Embryonic facial prominence (tissue), 1 donor: ENCODE data around the gene CWC15.
A peak's percentile ranks its signal among the peaks of the same experiment; 100 is the strongest.
"Not testable (repeated sequence)": the region's sequence is repeated elsewhere in the genome, so short reads cannot be mapped to it uniquely, and the experiment has no call there.

Source experiments
- DNase-seq: peaks from one replicate; pipeline ENCODE4 v3.0.0-alpha.2; 2016; ENCODE audit errors: extremely low spot score

The CWC15 gene

GRCh38 chr11:94973099-94973968 is at the start of gene CWC15, which contains the start of gene KDM4D:
CWC15 (minus strand) TSS chr11:94973556; CDS start chr11:94972185, 1,371 bp downstream.
KDM4D (plus strand) TSS chr11:94973709; CDS start chr11:94997373, 23,664 bp downstream.
- DNase-seq: peak; percentile 95

DNA sequence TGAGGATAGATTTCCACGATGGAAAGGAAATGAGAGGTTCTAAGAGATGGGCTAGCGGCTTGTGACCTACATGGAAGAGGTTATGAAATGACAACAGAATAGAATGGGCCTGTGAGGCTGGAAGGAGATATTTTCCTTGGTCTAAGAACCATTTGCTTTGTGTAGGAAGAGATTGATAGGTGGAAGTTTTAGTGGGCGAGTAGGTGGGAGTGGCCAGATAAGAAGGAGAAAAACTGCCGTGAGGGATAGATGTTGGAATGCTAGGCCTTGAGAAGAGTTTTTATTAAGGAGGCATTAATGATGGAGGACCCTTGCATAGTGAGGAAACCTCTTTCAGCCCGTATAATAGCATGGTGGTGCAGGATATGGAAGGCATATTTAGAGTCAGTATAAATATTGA is 48.1 kb upstream of the CWC15 start:
- not testable (repeated sequence) for DNase-seq

DNA sequence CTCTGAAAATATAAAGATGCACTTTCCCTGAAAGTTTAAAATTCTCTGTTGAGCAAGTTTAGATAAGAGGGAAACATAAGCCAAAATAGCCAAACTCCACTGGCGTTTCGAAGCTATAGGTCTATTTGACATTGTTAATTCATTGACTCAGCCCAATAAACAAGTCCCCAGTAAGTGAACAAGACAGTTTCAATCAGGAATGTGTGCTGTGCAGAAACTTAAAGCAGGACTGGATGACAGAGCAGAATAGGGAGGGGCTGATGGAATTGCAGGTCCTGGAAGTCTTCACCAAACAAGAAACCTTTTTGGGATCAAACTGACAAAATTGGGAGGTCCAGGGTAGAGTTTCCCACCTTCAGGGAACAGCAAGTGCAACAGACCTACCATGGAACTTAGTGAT is 42.8 kb upstream of the CWC15 start:
- DNase-seq: no peak

DNA sequence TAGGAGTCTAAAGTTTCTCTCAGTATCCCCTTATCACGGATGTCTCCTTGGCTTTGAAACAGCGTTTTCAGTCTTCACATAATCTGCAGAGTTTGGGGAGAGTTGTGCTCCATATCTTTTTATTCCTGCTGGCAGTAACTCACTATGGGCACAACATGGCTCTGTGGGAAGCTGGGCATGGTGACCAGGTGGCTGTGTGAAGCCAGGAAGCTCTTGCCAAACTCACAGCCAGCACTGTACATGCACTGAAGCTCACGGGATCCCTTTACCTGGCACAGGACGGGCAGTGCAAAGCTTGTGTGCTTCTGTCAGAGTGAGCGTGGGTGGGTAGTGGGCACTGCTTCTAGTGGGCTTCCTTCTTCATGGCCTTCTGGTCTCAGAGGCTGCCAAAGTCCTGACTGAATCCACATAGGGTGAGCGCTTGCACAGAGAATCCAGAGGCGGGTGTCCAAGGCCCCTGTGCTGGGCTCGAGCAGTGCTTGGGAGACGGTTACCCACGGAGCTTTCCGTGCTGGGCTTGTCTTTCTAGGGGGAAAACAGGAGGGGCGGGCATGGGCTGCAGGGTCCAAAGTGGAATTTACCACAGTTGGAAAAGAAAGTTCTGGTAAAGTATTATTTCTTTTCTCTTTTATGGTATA is 40.9 kb upstream of the CWC15 start:
- DNase-seq: no peak

- no peak for DNase-seq
These were observed 38.0 kb upstream of the CWC15 start for GRCh38 chr11:95011376-95011775.

DNA sequence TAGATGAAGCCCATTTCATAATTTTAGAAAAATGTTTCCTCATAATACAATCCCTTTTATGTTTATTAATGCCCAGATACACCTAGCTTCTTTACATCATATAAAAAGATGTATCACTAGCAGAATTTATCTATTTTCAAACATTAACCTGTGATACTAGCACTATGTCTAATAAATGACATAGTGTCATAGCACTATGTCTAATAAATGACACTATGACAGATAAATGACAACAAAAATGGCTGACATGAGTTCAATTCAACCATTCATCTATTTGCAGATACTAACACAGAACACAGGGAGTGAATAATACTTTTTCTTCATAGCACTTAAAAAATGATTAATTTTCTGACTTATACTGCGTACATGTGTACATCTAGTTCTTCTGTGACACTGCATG is 32.3 kb upstream of the CWC15 start:
- no peak for DNase-seq

DNA sequence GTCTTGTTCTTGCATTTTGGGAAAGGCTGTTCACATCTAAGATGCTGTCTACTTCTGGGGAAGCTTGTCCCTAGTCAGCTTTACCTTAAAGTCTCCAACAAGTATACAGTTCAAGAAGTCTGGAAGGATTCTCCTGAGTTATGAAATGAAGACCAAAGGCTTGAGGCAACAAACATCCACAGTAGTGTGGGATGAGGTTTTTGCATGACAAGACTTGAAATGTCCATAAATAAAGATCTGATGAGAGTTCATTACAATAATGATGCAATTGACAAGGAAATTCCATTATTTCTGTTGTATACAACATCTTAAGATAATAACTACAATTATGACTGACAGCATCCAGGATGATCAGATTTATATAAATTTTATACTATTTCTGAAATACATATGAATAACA is 30.4 kb upstream of the CWC15 start:
- DNase-seq: no peak

- DNase-seq: no peak
These were observed 24.9 kb upstream of the CWC15 start for GRCh38 chr11:94998285-94998684.

GRCh38 chr11:94997437-94997836 is 24.1 kb upstream of the CWC15 start:
- DNase-seq: no peak

GRCh38 chr11:94993400-94993943 is 20.1 kb upstream of the CWC15 start:
- DNase-seq: no peak

GRCh38 chr11:94988748-94989147 is 15.4 kb upstream of the CWC15 start:
- DNase-seq: no peak

- no peak for DNase-seq
These were observed 14.0 kb upstream of the CWC15 start for GRCh38 chr11:94987378-94987777.

DNA sequence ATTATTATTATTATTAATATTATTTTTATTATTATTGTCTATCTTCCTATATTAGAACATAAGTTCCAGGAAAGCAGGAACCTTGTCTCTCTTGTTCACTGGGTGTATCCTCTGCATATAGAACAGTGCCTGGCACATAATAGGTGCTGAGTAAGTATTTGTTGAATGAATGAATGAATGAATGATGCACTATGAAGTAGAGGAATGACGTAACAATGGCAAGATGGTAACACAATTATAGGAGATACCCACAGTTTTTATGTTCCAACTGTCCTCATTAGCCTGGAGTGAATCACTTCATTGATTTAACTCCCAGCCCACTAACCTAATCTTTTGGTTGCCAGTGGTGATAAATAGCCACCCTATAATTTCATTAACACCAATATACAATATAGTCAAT is 2.2 kb upstream of the CWC15 start:
- DNase-seq: no peak

GRCh38 chr11:94974178-94974577 is 822 bp upstream of the CWC15 start:
- no peak for DNase-seq

GRCh38 chr11:94972700-94973098 is 657 bp downstream of the CWC15 start:
- no peak for DNase-seq

DNA sequence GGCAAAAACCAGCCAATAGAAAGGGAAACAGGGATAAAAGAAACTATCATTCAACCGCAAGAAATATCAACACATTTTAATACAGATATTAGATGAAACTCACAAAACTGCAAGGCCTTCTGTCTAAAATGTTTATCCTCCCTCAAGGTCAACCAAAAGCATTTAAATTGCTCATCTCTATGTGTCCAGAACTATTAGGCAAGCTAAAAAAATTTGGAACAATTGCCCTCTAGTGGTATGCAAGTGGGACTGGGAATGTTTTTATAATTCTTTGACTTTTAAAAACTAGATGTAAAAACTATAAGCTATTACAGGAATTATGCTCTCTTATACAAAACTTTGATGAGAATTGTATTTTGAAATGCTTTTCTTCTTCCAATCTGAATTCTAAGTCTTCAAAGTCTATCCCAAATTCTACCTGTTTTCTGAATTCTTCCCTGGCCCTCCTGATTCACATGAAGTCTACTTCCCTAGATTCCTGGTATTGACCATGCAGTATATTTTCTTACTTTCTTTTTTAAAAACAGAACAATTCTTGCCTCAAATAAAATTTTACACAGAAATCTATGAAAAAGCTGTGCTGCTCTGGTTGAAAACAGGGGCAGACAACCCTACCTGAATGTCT is 4.9 kb downstream of the CWC15 start:
- DNase-seq: no peak

- no peak for DNase-seq
These were observed 8.4 kb downstream of the CWC15 start for GRCh38 chr11:94964934-94965333.

GRCh38 chr11:94961255-94961654 is 12.1 kb downstream of the CWC15 start:
- no peak for DNase-seq

DNA sequence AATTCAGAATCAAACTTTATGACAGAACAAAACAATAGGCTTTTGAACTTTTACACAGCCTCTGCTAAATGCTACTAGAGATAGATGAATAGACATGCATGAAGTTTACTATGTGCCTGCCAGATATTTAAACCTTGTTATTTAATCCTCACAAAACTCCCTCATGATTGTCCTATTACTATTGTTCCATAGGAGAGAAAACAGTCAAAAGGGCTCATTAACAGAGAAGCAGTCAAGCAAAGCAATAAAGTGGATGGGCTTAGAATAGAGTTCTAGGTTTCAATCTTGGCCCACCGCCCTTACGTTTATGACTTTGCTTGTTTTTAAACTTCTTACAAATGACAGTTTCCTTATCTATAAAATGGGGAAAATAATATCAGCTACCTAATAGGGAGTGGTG is 12.9 kb downstream of the CWC15 start:
- no peak for DNase-seq

GRCh38 chr11:94959179-94959578 is 14.2 kb downstream of the CWC15 start:
- DNase-seq: no peak

DNA sequence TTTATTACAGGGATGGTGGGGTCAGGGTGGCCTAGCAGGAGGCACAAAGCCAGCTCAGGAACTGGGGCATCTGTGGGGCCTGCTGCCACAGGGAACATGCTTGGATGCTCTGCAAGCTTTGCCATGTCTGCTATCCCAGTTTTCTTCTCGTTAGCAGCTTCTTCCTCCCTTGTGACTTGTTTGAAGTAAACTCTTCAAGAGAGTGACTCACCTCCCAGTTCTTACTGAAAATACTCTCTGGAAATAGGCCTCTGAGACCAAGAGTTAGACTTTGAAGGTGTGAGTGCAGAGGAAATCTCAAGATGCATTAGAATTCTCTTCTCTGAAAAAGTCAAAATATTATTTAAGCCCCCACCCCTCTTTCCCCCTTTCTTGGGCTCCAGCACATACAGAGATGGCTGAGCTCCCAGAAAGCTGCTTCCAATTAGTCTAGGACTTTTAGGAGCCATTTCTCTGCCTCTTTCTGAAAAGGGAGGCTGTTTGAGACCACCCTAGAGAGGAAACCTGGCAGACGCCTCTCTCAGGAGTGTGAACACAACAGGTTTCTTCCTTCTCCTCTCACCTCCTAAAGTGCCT is 15.1 kb downstream of the CWC15 start:
- DNase-seq: no peak

GRCh38 chr11:94956963-94957362 is 16.4 kb downstream of the CWC15 start:
- DNase-seq: no peak
